Activated T-cell treated with anti-CD3 and anti-CD28 coated beads for 1 hour (primary cell): ENCODE data around the gene NXPH4.
A peak's percentile ranks its signal among the peaks of the same experiment; 100 is the strongest.

ENCODE experiments used
- DNase-seq: peaks from one replicate; pipeline ENCODE4 v3.0.0-alpha.2; 2020; ENCODE audit warnings: low read depth

NXPH4 gene

DNA sequence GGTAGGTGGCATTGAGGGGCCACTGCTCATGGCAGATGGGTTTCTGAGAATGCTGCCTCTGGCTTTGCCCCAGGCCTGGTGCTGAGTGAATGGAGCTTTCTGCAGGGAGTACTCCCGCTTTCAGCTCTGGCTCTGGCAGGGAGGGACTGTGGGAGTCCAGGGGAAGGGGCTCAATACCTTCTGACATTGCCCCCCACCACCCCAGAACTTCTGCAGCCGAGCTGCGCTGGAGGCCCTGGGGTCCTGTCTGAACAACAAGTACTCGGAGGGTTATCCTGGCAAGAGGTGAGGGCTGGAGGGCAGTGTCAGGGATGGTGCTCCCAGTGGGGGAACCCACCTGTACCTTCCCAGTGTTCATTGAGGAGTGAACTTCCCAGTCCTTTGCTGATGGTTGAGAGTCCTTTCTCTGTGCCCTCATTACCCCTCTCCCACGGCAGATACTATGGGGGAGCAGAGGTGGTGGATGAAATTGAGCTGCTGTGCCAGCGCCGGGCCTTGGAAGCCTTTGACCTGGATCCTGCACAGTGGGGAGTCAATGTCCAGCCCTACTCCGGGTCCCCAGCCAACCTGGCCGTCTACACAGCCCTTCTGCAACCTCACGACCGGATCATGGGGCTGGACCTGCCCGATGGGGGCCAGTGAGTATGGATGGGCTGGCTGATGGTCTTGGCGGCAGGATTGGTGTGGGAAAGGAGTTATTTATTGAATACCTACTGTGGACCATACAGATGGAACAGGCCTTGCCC lies 14.9 kb downstream of the NXPH4 start:
- DNase-seq = no peak

GRCh38 chr12:57232156-57232756 lies 15.7 kb downstream of the NXPH4 start:
- DNase-seq = no peak

DNA sequence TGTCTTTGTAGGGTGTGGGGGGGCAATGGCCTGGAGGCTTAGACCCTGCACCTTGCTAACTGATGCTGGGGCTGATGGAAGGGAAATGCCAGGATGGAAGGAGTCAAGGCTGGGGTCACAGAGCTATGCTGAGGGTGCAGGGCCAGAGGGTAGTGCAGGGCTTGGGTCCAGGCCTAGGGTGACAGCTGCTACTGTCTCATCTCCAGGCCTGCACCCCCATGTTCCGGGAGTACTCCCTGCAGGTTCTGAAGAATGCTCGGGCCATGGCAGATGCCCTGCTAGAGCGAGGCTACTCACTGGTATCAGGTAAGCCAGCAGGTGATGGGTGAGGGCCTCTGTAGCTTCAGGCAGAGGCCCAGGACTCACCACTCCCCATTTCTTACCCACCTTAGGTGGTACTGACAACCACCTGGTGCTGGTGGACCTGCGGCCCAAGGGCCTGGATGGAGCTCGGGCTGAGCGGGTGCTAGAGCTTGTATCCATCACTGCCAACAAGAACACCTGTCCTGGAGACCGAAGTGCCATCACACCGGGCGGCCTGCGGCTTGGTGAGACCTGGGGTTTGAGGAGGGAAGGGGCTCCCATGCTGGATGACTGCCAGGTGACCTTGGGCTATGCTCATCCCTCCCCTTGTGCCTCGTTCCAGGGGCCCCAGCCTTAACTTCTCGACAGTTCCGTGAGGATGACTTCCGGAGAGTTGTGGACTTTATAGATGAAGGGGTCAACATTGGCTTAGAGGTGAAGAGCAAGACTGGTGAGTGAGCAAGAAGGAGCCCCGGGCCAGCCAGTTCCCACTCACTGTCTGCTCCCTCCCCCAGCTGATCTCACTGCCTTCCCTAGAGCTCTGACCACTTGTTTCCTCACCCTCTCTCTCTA lies 17.0 kb downstream of the NXPH4 start:
- DNase-seq = no peak

GRCh38 chr12:57234233-57234570 lies 17.6 kb downstream of the NXPH4 start:
- DNase-seq = no peak

- no peak for DNase-seq
Measured at GRCh38 chr12:57234571-57235016, 18.0 kb downstream of the NXPH4 start.

DNA sequence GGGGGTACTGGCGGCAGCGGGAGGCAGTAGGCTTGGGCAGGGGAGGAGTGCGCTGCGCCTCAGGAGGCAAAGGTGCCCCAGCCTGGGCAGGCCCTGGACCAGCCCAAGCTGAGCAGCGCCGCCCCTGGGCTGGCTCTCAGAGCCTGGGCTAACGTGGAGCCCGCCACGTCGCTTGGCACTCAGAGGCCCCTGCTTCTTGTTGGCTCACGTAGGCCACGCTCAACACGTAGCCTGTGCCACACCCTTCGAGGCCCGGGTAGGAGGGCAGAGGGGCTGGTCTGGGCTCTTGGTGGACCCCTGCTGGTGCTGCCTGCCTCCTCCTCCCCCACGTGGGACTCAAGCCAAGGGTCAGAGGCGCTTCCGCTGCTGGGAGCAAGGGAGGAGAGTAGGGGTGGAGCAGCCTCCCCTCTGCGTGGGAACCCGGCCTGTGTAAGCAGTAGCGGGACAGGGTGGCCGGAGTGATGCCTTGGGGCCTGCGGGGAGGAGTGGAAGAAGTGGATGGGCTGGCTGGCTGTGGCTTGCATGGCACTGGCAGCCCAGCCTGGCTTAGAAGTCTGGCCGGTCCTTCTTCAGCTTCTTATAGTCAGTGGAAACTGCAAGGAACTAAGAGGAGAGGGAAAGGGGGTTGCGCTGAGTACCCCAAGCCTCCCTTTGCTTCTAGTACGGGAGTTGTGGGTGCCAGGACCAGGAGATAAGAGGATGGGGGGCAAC lies 18.6 kb downstream of the NXPH4 start:
- DNase-seq = no peak

GRCh38 chr12:57235728-57236131 lies 19.1 kb downstream of the NXPH4 start:
- DNase-seq = no peak

DNA sequence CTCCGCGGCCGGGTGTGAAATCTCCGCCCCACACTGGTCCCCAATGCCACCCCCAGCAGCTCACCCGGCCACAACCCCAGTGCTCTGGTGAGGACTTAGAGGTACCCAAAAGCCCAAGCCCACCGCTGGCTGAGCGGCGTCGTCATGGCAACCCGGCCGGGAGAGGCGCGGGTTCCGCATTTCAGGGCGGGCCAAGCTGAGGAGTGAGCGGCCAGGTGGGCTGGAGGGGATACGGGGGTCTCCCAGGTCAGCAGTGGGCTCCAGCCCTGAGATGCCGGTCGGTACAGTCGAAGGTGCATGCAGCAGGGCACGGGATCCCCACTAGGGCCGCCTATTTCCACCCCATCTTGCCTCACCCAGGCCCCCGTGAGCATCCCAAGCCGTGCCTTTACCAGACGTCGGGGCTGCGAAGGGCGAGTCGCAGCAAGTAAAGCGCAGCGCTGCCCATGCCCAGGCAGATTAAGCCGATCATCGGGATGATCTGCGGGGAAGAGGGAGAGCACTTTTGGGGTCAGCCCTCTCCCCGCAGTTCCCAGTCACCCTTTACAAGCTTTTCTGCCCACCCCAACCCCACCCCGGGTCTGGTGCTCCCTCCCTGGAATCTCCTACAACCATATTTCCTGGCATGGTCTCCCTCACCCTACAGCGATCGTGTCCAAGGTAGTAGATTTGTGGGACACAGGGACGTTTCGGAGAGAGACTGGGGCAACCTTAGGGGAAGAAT lies 19.8 kb downstream of the NXPH4 start:
- no peak for DNase-seq

DNA sequence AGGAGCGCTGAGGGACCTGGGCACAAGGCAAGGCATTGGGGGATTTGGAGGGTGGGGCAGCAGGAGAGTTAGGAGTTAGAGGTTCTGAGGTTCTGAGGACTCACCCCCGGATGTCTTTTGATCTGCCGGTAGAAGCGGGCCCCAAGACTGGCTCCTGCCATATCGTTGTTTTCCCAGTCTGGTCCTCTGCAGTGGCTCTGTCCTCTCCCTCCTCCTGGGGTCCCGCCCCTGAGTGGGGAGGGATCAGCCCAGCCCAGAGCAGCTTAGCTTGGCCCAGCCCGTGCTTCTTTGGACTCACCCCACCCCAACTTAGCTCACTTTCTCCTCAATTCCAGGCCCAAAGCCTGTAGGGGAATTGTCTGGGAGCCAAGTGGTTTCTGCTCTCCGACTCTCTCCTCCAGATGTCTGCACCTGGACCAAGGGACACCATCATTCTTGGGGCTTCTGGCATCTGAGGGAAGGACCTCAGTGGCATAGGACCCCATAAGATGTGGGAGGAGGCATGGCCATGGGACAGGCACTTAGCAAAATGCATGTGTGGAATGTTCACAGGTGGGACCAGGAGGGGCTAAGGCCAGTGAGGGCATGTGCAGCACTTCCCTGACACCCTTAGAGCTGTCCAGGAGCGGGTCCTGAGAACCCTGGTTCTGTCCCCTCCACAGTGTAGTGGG lies 20.5 kb downstream of the NXPH4 start:
- DNase-seq = no peak

DNA sequence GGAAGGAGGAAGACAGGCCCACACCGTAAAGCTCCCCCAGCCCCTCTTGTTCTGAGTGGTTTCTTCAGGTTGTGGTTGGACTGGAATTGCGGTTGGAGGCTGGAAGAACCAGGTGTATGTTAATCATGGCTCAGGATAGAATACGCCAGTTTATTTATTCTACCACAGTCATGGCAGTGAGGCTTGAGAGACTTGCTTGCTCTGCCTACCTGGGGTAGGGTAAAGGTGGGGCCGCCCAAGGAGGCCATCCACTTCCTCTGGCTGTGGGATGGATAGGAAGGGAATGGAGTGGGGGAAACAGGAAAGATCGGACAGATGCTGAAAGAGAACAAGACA lies 21.0 kb downstream of the NXPH4 start:
- no peak for DNase-seq

DNA sequence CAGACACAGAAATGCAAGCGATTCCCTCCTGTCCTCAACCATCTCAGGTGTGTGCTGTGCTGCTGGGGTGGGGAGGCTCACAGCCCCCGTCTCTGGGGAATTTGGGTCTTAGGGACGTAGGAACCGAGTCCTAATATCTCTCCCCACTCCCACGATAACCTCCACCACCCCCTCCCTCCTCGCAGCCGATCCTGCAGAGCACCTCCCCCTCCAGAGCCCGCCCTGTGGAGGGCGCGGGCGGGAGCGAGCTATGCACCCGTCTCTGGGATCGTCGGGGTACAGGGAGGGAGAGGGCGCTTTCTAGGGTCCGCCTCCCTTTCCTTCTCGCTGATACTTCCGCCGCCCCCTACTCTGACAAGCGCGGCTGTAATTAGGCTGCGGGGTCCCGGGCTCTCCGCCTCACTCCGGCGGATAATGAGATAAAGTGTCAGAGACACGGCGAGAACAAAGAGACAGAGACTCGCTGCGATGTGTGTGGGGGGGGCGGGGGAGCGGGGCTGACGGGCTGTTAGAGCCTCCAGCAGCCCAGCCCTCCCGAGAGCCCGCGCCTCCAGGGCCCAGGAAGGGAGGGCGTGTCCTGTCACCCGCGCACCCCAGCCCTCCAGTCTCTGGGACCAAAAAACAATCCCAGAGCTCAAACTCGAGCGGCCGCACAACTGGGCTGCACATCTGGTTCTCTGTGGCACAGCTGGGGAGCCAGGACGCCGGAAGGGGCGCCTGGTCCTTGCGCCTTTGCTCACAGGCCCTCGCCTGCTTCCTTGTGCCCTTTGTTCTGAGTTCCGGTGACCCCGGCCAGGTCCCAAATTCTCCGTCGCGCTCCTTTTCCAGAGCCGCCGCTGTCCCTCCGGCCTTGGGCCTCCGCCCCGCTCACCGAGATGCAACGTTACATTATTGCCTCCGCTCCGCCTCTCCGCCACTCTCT lies 21.6 kb downstream of the NXPH4 start:
- DNase-seq = no peak

DNA sequence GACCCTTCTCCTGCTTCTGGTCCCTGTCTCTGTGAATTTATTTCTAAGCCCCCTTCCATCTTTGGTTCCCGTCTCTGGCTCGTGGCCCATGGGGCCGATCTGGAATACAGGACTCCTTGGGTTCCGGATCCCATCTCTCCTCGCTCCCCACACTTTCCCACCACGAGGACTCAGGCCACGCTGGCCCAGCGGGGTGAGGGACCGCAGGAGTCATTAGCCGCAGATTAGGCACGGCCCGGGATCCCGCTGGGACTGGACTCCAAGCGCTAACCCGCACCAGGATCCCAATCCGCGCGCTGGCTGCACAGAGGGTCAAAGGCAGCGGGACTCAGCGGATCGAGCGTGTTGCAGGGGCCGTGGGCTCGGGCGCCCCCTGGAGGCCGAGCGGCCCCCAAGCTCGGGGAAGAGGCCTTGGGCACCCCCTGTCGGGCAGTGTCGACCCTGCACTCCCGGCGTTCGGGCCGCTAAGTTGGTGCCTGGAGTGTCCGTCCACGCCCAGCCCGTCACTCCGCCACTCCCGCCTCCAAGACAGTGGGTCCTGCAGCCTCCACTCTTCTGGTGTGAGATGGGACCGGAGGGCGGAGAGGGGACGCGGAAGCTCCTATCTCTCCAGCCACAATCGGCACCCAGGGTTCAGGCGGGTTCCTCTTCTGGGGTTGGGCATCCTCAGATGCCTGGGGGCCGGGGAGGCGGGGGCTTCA lies 22.4 kb downstream of the NXPH4 start:
- DNase-seq = peak; percentile 85

DNA sequence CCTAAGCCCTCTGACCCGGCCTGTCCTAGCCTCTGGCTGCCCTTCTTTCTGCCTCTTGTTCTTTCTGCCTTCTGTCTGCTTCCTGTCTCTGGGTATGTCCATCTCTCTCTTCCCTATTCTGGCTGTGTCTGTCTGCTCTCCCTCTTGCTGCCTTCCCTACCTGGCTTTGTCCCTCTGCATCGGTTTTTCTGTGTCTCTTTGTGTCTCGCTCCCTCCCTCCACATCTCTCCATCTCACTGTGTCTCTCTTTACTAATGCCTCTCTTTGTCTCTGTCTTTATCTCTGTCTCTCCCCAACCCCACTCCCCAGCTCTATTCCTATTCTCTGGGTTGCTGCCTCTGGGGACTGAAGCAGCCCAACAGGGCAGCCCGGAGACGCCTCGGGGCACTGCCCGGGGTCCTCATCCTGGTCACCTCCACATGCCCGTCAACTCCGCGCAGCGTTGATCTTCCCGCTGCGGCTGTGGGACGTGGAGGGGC lies 23.0 kb downstream of the NXPH4 start:
- no peak for DNase-seq

- DNase-seq = peak; percentile 70
Measured at GRCh38 chr12:57240066-57240921, 23.7 kb downstream of the NXPH4 start.

- DNase-seq = no peak
Measured at GRCh38 chr12:57240926-57241401, 24.4 kb downstream of the NXPH4 start.

- no peak for DNase-seq
Measured at GRCh38 chr12:57241402-57242310, 25.1 kb downstream of the NXPH4 start.

- DNase-seq = no peak
Measured at GRCh38 chr12:57242329-57242690, 25.7 kb downstream of the NXPH4 start.
